Caco-2 (cell line): ENCODE measurements around the gene NSD1. TPM values are rescaled to one million over a fixed set of nuclear protein-coding genes. Genes with fewer than 3 reads are reported as not detected.

Source experiments
- BruUV-seq: library from RNA; stranded (reverse); fragments of 400-500 nt; replicated peaks from 2 replicates; lab custom pipeline; 2021; lab: Mats Ljungman, UMichigan
- CTCF ChIA-PET: fragments of 300-600 bp; sonication (Branson Sonifier 250); formaldehyde crosslinking; loops from one replicate; lab custom pipeline; 2022; ENCODE audit warnings: antibody characterized with exemption; lab: Charles Lee
- POLR2A ChIA-PET: fragments of 300-600 bp; sonication (Branson Sonifier 250); formaldehyde crosslinking; loops from one replicate; lab custom pipeline; 2022; ENCODE audit warnings: antibody characterized with exemption; lab: Charles Lee
- DNase-seq, 2 experiments: peaks; one replicate each; pipeline versions ENCODE4 v3.0.0 to v3.0.0-alpha.2; 2020 to 2022
- H3K27me3 ChIP-seq: replicated peaks from 2 replicates; pipeline ENCODE4 v1.6.0; 2011; ENCODE audit warnings: low read length; ENCODE audit not compliant: control insufficient read depth, insufficient read depth
- H3K36me3 ChIP-seq: 2 replicates; pipeline ENCODE4 v1.5.1; 2011; ENCODE audit warnings: low read length; ENCODE audit not compliant: control insufficient read depth, insufficient read depth
- H3K4me1 ChIP-seq: fragments of 250-450 bp; sonication (Bioruptor Pico); 2 replicates; pipeline ENCODE4 v1.5.1; 2020; ENCODE audit warnings: mild to moderate bottlenecking
- H3K4me3 ChIP-seq: 2 replicates; pipeline ENCODE4 v1.5.1; 2011; ENCODE audit warnings: low read depth, mild to moderate bottlenecking, control low read depth, low read length
- H3K9me3 ChIP-seq: fragments of 250-450 bp; sonication (Bioruptor Pico); 2 replicates; pipeline ENCODE4 v1.5.1; 2020; ENCODE audit warnings: mild to moderate bottlenecking, moderate library complexity
- H3K27ac Mint-ChIP-seq: one replicate; pipeline ENCODE4 v1.8.0; 2022; ENCODE audit warnings: mixed read lengths; ENCODE audit not compliant: unreplicated experiment
- H3K27me3 Mint-ChIP-seq: one replicate; pipeline ENCODE4 v1.8.0; 2022; ENCODE audit warnings: mixed read lengths; ENCODE audit not compliant: insufficient read depth, unreplicated experiment
- H3K36me3 Mint-ChIP-seq: one replicate; pipeline ENCODE4 v1.8.0; 2022; ENCODE audit warnings: mild to moderate bottlenecking, mixed read lengths; ENCODE audit not compliant: insufficient read depth, unreplicated experiment
- H3K4me1 Mint-ChIP-seq: one replicate; pipeline ENCODE4 v1.8.0; 2022; ENCODE audit warnings: low read depth, mixed read lengths; ENCODE audit not compliant: unreplicated experiment
- H3K4me3 Mint-ChIP-seq: one replicate; pipeline ENCODE4 v1.8.0; 2022; ENCODE audit warnings: mild to moderate bottlenecking, moderate library complexity, mixed read lengths; ENCODE audit not compliant: unreplicated experiment
- H3K9me3 Mint-ChIP-seq: one replicate; pipeline ENCODE4 v1.8.0; 2022; ENCODE audit warnings: mixed read lengths; ENCODE audit not compliant: unreplicated experiment
- CTCF ChIP-seq, 2 experiments: fragments of 200-600 bp in 1 of 2; IDR thresholded peaks; 1 replicate in 1 of 2; 2 replicates in 1 of 2; pipeline versions ENCODE4 v1.5.1 to v1.8.0; 2011 to 2022; ENCODE audit warnings: antibody characterized with exemption in 1 of 2, control low read depth in 1 of 2, inconsistent platforms in 1 of 2, low read depth in 1 of 2, low read length in 1 of 2, mild to moderate bottlenecking in 1 of 2, moderate library complexity in 1 of 2; ENCODE audit not compliant: insufficient read depth in 1 of 2, severe bottlenecking in 1 of 2, unreplicated experiment in 1 of 2
- intact Hi-C: fragments of 100-400 bp; cut with micrococcal nuclease; formaldehyde crosslinking; loops from one replicate; pipeline ENCODE4 v1.10.0; 2022; ENCODE audit not compliant: unreplicated experiment
- total RNA-seq: library from RNA; stranded (reverse); gene quantifications from 2 replicates; pipeline ENCODE4 v1.2.3, GENCODE V29; 2022

The NSD1 gene
- total RNA-seq, 1 experiment from 2014 or later: 67.4 TPM

GRCh38 chr5:177261510-177261909, 127.9 kb downstream of the NSD1 start:
- H3K36me3 ChIP-seq: no peaks in the 10 kb centered on the region

GRCh38 chr5:177264178-177264577, 130.6 kb downstream of the NSD1 start:
- TF ChIP-seq CTCF (IDR thresholded peaks at IDR 0.05; ENCODE audit: insufficient read depth in 1 of 2, low read depth in 1 of 2, low read length in 1 of 2, severe bottlenecking in 1 of 2, unreplicated experiment in 1 of 2): no peak
- H3K27me3 ChIP-seq: no peaks in the 10 kb centered on the region
- Mint-ChIP-seq H3K4me3 (no peak overlapping the region), H3K27me3 (no peaks in the 10 kb centered on the region), H3K36me3 (peaks cover 57% of the 10 kb centered on the region), H3K9me3 (no peaks in the 10 kb centered on the region), H3K4me1 (no peaks in the 10 kb centered on the region), H3K27ac (no peak overlapping the region)
- no peaks in the 10 kb centered on the region for H3K36me3 ChIP-seq
- CTCF ChIA-PET: no interaction called here
- no peaks in the 10 kb centered on the region for H3K9me3 ChIP-seq
- H3K4me1 ChIP-seq: no peaks in the 10 kb centered on the region
- POLR2A ChIA-PET: no interaction called here
- DNase-seq: no peak
- no peak overlapping the region for H3K4me3 ChIP-seq
- intact Hi-C loops: no loop called here
- no TSS peak for BruUV-seq

More at GRCh38 chr5:177261510-177261909, 127.9 kb downstream of the NSD1 start:
- Histone ChIP-seq H3K4me3 (no peak overlapping the region), H3K27me3 (no peaks in the 10 kb centered on the region), H3K9me3 (no peaks in the 10 kb centered on the region), H3K4me1 (no peaks in the 10 kb centered on the region)
- Mint-ChIP-seq H3K36me3 (peaks cover 76% of the 10 kb centered on the region), H3K4me3 (no peak overlapping the region), H3K27me3 (no peaks in the 10 kb centered on the region), H3K27ac (no peak overlapping the region), H3K4me1 (no peaks in the 10 kb centered on the region), H3K9me3 (no peaks in the 10 kb centered on the region)
- POLR2A ChIA-PET: no interaction called here
- BruUV-seq: no TSS peak
- TF ChIP-seq CTCF (IDR thresholded peaks at IDR 0.05; ENCODE audit: insufficient read depth in 1 of 2, low read depth in 1 of 2, low read length in 1 of 2, severe bottlenecking in 1 of 2, unreplicated experiment in 1 of 2): no peak
- intact Hi-C loops: no loop called here
- DNase-seq: no peak
- CTCF ChIA-PET: no interaction called here

GRCh38 chr5:177265395-177265794, 131.8 kb downstream of the NSD1 start:
- H3K4me1 ChIP-seq: no peaks in the 10 kb centered on the region
- Mint-ChIP-seq H3K4me3 (no peak overlapping the region), H3K4me1 (no peaks in the 10 kb centered on the region), H3K27me3 (no peaks in the 10 kb centered on the region), H3K36me3 (peaks cover 54% of the 10 kb centered on the region), H3K27ac (no peak overlapping the region), H3K9me3 (no peaks in the 10 kb centered on the region)
- no peak overlapping the region for H3K4me3 ChIP-seq
- CTCF ChIA-PET: no interaction called here
- no peaks in the 10 kb centered on the region for H3K9me3 ChIP-seq
- H3K36me3 ChIP-seq: no peaks in the 10 kb centered on the region; the same call in 1 of the 2 replicates
- intact Hi-C loops: no loop called here
- no peak for DNase-seq
- no peak for TF ChIP-seq CTCF (IDR thresholded peaks at IDR 0.05; ENCODE audit: insufficient read depth in 1 of 2, low read depth in 1 of 2, low read length in 1 of 2, severe bottlenecking in 1 of 2, unreplicated experiment in 1 of 2)
- POLR2A ChIA-PET: no interaction called here
- H3K27me3 ChIP-seq: no peaks in the 10 kb centered on the region
- no TSS peak for BruUV-seq
